NCI-H345 (cell line): Measurements from ENCODE around the gene ATRNL1.

ENCODE experiments used
- DNase-seq: peaks from one replicate; lab custom pipeline; 2025; lab: John Stamatoyannopoulos, UW

Gene ATRNL1

DNA sequence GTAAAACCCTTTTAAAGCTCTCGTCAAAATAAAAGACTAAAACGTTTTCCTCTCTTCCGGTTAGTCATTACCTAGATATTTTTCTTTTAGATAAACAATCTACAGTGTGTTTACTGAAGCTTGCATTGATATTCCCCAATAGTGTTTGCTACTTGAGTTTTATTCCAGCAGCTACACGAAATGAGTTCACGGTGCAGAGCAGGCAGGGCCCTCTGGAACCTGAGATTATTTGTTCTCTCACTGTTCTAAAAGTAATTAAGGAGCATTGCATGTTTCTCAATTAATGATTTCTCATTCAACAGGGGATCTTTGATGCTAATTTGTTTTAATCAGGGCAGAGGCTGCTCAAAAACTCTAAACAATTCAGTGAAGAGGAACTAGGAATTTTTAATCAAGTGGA, 860.1 kb downstream of the ATRNL1 start:
- DNase-seq: no peak

DNA sequence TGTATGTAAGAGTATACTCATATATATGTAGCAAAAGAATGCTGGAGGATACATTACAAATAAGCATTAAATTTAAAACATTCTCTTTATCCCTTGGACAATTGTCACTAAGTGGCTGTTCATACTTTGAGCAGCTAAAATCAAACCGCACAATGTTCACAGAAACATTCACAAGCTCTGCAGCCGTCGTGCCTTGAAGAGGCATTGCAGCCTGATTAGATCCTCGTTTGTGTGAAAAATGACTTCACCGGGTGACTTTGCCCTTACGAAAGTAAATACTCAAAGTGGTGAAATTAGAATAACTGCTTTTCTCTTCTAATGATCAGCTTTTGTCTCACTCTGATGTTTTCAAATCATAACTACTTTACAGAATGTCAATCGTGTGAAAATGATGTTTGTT, 860.8 kb downstream of the ATRNL1 start:
- DNase-seq: no peak

DNA sequence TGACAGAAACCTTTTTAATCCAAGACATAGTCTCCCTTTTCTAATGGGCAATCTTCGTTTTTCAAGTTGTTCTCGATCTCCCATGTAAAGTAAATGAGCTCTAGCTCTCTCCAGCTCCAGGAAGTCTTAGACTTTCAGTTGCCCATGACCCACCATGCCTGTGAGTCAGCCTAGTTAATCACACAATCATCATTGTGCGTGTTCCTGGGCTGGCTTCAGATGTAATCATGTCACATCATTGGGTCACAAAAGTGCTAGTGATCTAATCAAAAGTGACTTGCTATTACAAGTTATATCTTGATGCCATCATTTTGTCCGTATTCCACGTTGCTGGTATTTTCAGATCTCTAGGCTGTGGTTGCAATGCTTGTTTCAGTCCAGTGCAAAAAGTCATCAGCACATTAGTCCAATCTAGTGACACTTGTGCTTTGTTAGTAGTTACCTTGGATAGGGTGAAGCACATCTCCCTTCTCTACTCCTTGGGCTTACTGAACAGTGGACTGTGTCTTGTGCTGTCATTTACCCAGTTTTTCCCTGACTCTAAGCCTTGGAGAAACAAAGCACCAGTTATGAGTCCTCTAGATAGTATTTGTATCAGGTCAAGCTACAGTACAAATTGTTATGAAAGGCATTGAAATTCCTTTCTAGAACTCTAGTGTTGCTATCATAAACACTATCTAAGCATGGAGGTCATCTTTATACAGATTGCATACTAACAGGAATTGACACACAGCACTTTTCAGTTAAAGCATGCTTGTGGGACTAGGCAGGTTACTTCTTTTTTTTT, 863.3 kb downstream of the ATRNL1 start:
- DNase-seq: no peak

GRCh38 chr10:115957012-115957399, 863.8 kb downstream of the ATRNL1 start:
- DNase-seq: no peak

- no peak for DNase-seq
These were observed 864.7 kb downstream of the ATRNL1 start for GRCh38 chr10:115957786-115958442.

DNA sequence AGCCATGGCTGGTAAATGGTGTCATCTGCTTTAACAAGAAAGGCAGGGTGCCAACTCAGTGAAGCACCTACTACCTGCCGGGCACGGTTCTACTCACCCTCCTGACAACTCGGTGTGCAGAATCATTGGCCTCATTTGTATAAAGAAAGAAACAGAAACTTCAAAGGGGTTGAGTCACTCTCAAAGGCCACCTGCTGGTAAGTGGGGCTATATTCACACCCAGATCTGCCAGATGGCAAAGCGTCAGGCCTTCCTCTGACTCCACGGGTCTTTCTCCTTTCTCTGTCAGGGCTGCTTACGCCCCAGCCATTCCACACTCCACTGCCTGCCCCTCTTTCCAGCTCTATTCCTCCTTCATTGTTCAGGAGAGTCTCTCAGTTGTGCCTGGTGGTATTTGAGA, 870.7 kb downstream of the ATRNL1 start:
- peak; percentile 79 for DNase-seq

GRCh38 chr10:115964827-115965226, 871.7 kb downstream of the ATRNL1 start:
- no peak for DNase-seq

- no peak for DNase-seq
These were observed 872.2 kb downstream of the ATRNL1 start for GRCh38 chr10:115965376-115965775.

GRCh38 chr10:115968236-115968635, 875.1 kb downstream of the ATRNL1 start:
- DNase-seq: no peak

DNA sequence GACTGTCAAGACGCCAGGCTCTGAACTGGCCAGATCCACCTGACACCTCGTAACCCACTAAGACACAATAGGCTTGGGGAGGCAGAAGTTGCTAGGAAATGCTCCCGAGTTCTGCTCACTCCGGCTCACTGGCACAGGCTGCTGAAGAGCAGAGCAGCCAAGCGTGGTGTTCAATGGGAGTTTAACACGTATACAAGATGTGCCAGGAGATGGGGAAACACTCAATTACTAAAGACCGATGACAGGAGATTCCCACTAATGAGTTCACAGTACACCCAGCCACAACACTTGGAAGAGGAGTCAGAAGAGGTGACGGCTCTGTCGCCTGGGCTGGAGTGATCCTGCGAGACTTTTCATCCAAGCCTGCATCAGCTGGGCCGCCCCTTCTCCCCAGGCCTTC, 876.4 kb downstream of the ATRNL1 start:
- DNase-seq: no peak

GRCh38 chr10:115971921-115972320, 878.8 kb downstream of the ATRNL1 start:
- DNase-seq: no peak

DNA sequence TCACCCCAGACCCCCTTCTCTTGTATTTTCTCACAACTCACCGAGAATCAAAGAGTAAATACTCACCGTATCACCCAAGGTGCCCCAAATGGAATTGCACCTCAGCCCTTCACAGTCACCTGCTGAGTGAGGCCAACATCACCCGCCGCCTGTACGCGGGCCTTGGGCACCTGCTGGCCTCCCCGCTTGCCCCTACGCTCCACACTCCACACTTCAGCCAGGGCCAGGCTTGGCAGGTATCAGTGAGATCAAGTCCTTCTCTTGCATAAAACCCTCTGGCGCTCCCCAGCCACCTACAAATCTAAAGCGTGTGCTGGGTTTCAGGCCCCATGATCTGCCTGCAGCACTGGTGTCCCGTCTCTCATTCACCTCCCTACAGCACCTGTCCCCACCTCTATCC, 879.3 kb downstream of the ATRNL1 start:
- DNase-seq: no peak

GRCh38 chr10:115974351-115974750, 881.2 kb downstream of the ATRNL1 start:
- no peak for DNase-seq

DNA sequence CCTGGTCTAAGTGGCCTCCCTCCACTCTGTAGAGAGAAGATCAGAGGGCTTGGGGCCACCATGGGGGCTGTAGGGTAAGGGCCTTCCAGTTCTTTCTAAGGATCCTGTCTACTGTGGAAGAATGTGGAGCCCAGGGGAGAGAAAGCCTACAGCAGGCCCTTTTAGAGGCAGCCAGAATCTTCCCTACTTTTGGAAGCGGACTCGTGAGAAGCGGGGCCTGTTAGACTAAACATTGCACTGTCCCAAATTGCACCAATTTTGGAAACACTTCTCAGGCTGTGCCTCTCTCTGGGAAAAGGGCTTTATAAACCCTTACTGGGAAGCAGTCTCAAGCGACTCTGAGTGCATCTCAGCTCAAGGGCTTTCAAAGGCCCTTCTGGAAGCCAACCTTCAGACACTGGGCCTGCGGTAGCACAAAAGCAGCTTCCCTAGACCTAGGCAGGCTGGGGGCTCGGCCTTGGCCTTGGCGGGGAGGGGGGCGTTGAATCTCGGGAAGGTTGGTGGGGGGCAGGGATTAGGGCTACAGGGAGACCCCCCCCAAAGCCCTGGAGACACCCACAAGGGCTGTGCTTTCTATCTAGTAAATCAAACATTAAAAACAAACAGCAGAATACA, 881.8 kb downstream of the ATRNL1 start:
- peak; percentile 39 for DNase-seq

DNA sequence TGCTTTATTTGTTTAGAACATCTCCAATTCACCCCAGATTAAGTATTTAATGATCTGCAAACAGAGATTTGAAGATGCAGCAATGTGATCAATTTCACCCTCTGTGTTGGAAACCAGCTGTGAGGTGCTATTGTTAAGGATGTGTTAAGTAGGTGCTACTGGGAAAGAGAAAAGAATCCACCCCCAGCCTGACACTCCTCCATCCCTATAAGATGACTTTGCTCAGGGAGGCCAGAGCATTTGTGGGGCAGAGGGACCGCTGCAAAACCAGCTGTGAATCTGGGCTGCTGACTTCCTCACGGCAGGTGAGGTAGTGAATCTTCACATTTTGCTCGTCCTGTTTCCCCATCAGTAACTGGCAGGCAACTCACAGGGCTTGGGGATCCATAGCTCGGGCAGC, 882.3 kb downstream of the ATRNL1 start:
- DNase-seq: peak; percentile 71

GRCh38 chr10:115976342-115976741, 883.2 kb downstream of the ATRNL1 start:
- DNase-seq: no peak

GRCh38 chr10:115977855-115978254, 884.7 kb downstream of the ATRNL1 start:
- DNase-seq: no peak

DNA sequence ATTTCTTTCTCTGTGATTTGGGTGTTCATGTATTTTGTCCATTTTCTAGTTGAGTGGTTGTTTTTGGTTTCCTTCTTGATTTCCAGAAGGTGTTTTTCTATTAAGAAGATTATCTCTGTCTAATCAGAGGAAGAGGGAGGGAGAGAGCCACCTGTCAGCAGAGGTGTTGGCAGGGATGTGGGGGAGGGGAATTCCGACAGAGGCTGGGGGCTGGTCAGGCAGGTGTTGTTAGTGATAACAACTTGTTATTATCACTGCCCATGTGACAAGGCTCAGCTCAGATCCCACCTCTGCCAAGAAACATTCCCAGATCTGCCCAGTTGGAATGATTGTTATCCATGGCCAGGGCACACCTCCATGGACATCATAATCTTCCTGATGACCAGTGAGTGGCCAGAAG, 886.4 kb downstream of the ATRNL1 start:
- no peak for DNase-seq

GRCh38 chr10:115980470-115980869, 887.3 kb downstream of the ATRNL1 start:
- DNase-seq: no peak

- DNase-seq: no peak
These were observed 887.9 kb downstream of the ATRNL1 start for GRCh38 chr10:115981081-115981480.

- DNase-seq: no peak
These were observed 888.9 kb downstream of the ATRNL1 start for GRCh38 chr10:115982076-115982475.

DNA sequence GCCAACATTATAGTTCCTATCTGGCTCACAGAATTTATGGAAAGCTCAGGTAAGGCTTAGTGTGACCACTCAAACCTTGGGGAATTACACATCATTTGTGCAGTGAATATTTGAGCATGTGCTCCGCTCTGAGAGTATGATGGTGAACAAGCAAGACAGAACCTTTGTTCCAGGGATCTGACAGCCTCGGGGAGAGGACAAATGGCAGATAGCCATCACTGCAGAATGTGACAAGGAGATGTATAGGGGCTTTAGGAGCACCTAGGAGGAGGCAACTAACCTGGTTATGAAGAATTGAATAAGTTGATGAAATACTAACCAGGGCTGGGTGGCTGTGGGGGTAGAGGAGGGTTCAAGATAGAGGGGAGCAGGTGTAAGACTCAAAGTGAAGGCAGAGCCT, 889.4 kb downstream of the ATRNL1 start:
- no peak for DNase-seq

GRCh38 chr10:115985786-115986185, 892.6 kb downstream of the ATRNL1 start:
- no peak for DNase-seq
